HepG2 (cell line): ENCODE measurements around the gene ZSCAN5C.

Experiments
- FOXK1 ChIP-seq: sonication (generic); formaldehyde crosslinking; IDR thresholded peaks from 2 replicates; pipeline ENCODE4 v1.4.0; 2020; ENCODE audit warnings: low read depth, missing genetic modification reagents, borderline replicate concordance
- HCFC1 ChIP-seq: fragments of 150-350 bp; IDR thresholded peaks from 2 replicates; pipeline ENCODE4 v1.6.1; 2014; ENCODE audit warnings: low read depth, low read length
- HNF4G ChIP-seq, 2 experiments: sonication (generic) in 1 of 2; formaldehyde crosslinking in 1 of 2; IDR thresholded peaks; 2 replicates each; pipeline versions ENCODE4 v1.4.0 to v1.6.1; 2011 to 2020; ENCODE audit warnings: borderline replicate concordance in 2 of 2, low read depth in 2 of 2, mild to moderate bottlenecking in 2 of 2, low read length in 1 of 2, missing genetic modification reagents in 1 of 2, moderate library complexity in 1 of 2
- TAF1 ChIP-seq: sonication (generic); formaldehyde crosslinking; IDR thresholded peaks from 2 replicates; pipeline ENCODE4 v1.4.0; 2020; ENCODE audit warnings: missing genetic modification reagents
- ZBTB42 ChIP-seq: sonication (generic); formaldehyde crosslinking; IDR thresholded peaks from 2 replicates; pipeline ENCODE4 v1.5.0; 2020; ENCODE audit warnings: mild to moderate bottlenecking, missing genetic modification reagents
- TF ChIP-seq, protein P1 (sequence below): sonication (generic); formaldehyde crosslinking; IDR thresholded peaks from 2 replicates; pipeline ENCODE4 v1.4.0; 2020; ENCODE audit warnings: missing genetic modification reagents
- TF ChIP-seq, protein P2 (sequence below): sonication (generic); formaldehyde crosslinking; conservative IDR thresholded peaks from 2 replicates; pipeline ENCODE4 v1.4.0; 2020; ENCODE audit warnings: missing genetic modification reagents
- TF ChIP-seq, protein P3 (sequence below): sonication (generic); formaldehyde crosslinking; IDR thresholded peaks from 2 replicates; pipeline ENCODE4 v1.4.0; 2020; ENCODE audit warnings: missing genetic modification reagents

DNA sequence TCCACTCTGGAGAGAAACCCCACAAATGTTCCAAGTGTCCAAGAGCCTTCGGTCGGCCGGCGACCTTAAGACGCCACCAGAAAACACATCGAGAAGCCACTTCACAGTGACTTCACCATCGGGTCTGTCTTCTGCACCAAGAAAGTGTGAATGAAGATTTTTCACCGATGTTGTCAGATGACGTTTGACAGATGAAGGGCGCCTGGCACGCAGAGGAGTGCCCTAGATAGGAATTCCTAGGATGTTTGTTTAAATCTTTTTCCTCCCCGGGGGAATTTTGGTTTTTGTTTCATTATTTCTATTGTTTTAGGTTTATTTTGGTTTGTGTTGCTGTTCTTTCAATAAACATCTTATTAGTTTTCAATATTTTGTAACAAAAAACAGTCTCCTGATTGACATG lies 7.0 kb downstream of the ZSCAN5C start:
- TF ChIP-seq, protein P1, sequence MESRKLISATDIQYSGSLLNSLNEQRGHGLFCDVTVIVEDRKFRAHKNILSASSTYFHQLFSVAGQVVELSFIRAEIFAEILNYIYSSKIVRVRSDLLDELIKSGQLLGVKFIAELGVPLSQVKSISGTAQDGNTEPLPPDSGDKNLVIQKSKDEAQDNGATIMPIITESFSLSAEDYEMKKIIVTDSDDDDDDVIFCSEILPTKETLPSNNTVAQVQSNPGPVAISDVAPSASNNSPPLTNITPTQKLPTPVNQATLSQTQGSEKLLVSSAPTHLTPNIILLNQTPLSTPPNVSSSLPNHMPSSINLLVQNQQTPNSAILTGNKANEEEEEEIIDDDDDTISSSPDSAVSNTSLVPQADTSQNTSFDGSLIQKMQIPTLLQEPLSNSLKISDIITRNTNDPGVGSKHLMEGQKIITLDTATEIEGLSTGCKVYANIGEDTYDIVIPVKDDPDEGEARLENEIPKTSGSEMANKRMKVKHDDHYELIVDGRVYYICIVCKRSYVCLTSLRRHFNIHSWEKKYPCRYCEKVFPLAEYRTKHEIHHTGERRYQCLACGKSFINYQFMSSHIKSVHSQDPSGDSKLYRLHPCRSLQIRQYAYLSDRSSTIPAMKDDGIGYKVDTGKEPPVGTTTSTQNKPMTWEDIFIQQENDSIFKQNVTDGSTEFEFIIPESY (CRISPR knock-in tag) = no peak
- TF ChIP-seq ZBTB42 (CRISPR knock-in tag) (no peak), HNF4G (IDR thresholded peaks at IDR 0.05; ENCODE audit: borderline replicate concordance, low read depth, low read length) (no peak), HNF4G (CRISPR knock-in tag; IDR thresholded peaks at IDR 0.05; ENCODE audit: borderline replicate concordance, low read depth) (no peak), TAF1 (CRISPR knock-in tag) (no peak), FOXK1 (CRISPR knock-in tag) (no peak), HCFC1 (no peak)
- TF ChIP-seq, protein P2, sequence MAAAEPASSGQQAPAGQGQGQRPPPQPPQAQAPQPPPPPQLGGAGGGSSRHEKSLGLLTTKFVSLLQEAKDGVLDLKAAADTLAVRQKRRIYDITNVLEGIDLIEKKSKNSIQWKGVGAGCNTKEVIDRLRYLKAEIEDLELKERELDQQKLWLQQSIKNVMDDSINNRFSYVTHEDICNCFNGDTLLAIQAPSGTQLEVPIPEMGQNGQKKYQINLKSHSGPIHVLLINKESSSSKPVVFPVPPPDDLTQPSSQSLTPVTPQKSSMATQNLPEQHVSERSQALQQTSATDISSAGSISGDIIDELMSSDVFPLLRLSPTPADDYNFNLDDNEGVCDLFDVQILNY (CRISPR knock-in tag) = no peak
- TF ChIP-seq, protein P3, sequence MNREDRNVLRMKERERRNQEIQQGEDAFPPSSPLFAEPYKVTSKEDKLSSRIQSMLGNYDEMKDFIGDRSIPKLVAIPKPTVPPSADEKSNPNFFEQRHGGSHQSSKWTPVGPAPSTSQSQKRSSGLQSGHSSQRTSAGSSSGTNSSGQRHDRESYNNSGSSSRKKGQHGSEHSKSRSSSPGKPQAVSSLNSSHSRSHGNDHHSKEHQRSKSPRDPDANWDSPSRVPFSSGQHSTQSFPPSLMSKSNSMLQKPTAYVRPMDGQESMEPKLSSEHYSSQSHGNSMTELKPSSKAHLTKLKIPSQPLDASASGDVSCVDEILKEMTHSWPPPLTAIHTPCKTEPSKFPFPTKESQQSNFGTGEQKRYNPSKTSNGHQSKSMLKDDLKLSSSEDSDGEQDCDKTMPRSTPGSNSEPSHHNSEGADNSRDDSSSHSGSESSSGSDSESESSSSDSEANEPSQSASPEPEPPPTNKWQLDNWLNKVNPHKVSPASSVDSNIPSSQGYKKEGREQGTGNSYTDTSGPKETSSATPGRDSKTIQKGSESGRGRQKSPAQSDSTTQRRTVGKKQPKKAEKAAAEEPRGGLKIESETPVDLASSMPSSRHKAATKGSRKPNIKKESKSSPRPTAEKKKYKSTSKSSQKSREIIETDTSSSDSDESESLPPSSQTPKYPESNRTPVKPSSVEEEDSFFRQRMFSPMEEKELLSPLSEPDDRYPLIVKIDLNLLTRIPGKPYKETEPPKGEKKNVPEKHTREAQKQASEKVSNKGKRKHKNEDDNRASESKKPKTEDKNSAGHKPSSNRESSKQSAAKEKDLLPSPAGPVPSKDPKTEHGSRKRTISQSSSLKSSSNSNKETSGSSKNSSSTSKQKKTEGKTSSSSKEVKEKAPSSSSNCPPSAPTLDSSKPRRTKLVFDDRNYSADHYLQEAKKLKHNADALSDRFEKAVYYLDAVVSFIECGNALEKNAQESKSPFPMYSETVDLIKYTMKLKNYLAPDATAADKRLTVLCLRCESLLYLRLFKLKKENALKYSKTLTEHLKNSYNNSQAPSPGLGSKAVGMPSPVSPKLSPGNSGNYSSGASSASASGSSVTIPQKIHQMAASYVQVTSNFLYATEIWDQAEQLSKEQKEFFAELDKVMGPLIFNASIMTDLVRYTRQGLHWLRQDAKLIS = no peak
